Stomach (tissue), 4 donors: ENCODE measurements around the gene KBTBD12.

ENCODE experiments used
- EP300 ChIP-seq: sonication (generic); formaldehyde crosslinking; IDR thresholded peaks from one replicate; pipeline ENCODE4 v1.6.1; 2017; ENCODE audit warnings: antibody characterized with exemption
- POLR2A ChIP-seq, 4 donors: fragments of 450-650 bp; IDR thresholded peaks; one replicate each; pipeline ENCODE4 v1.6.1; 2016; ENCODE audit warnings: antibody characterized with exemption in 4 of 4, control low read depth in 2 of 4, mild to moderate bottlenecking in 1 of 4, moderate library complexity in 1 of 4
- POLR2AphosphoS5 ChIP-seq, 3 donors: sonication (generic); formaldehyde crosslinking; IDR thresholded peaks; one replicate each; pipeline ENCODE4 v1.6.1; 2016; ENCODE audit warnings: antibody characterized with exemption in 3 of 3
- TF ChIP-seq, protein P1 (sequence below), 7 experiments: fragments of 450-650 bp in 4 of 7; fragments of 200-600 bp in 3 of 7; sonication (generic) in 3 of 7; IDR thresholded peaks; one replicate each; pipeline ENCODE4 v1.5.1; 2016 to 2019; ENCODE audit warnings: antibody characterized with exemption in 7 of 7, control low read depth in 2 of 7, mild to moderate bottlenecking in 1 of 7

DNA sequence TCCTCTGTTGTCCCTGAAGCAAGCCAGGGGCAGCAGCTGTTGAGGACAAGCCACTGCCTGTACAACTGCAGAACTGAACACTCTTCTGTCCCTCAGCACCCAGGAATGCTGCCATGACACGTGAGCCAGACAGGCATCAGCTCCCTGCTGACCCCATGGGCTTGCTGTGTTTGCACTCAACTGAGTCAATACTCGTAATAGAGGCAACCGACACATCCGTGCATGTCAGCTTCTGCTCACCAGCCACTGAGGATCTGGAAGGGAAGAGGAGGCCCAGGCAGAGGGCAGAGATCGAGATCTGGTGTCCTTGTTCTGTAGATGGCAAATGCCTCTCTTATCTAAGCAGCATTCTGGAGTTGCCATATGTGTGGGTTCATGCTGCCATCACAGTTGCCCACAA is 82.9 kb downstream of the KBTBD12 start:
- TF ChIP-seq POLR2AphosphoS5 (IDR thresholded peaks at IDR 0.05) (no peak), POLR2A (IDR thresholded peaks at IDR 0.05) (no peak), EP300 (no peak)
- TF ChIP-seq, protein P1, sequence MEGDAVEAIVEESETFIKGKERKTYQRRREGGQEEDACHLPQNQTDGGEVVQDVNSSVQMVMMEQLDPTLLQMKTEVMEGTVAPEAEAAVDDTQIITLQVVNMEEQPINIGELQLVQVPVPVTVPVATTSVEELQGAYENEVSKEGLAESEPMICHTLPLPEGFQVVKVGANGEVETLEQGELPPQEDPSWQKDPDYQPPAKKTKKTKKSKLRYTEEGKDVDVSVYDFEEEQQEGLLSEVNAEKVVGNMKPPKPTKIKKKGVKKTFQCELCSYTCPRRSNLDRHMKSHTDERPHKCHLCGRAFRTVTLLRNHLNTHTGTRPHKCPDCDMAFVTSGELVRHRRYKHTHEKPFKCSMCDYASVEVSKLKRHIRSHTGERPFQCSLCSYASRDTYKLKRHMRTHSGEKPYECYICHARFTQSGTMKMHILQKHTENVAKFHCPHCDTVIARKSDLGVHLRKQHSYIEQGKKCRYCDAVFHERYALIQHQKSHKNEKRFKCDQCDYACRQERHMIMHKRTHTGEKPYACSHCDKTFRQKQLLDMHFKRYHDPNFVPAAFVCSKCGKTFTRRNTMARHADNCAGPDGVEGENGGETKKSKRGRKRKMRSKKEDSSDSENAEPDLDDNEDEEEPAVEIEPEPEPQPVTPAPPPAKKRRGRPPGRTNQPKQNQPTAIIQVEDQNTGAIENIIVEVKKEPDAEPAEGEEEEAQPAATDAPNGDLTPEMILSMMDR (IDR thresholded peaks at IDR 0.05), result no peak
